Ishikawa (cell line): ENCODE data around the gene PCMTD2.

ENCODE experiments used
- CEBPB ChIP-seq: IDR thresholded peaks from 2 replicates; pipeline ENCODE4 v1.6.1; 2012
- CREB1 ChIP-seq: IDR thresholded peaks from 2 replicates; pipeline ENCODE4 v1.6.1; 2012; ENCODE audit warnings: low read depth
- EGR1 ChIP-seq: IDR thresholded peaks from 2 replicates; pipeline ENCODE4 v1.6.1; 2012
- EP300 ChIP-seq: IDR thresholded peaks from 2 replicates; pipeline ENCODE4 v1.6.1; 2012; ENCODE audit warnings: borderline replicate concordance
- FOXM1 ChIP-seq: IDR thresholded peaks from 2 replicates; pipeline ENCODE4 v1.6.1; 2012; ENCODE audit warnings: low read depth, borderline replicate concordance
- NFIC ChIP-seq: IDR thresholded peaks from 2 replicates; pipeline ENCODE4 v1.6.1; 2012
- RAD21 ChIP-seq: IDR thresholded peaks from 2 replicates; pipeline ENCODE4 v1.6.1; 2012; ENCODE audit warnings: low read depth
- TAF1 ChIP-seq: IDR thresholded peaks from 2 replicates; pipeline ENCODE4 v1.6.1; 2012; ENCODE audit warnings: low read depth, mild to moderate bottlenecking
- TCF12 ChIP-seq: IDR thresholded peaks from 2 replicates; pipeline ENCODE4 v1.6.1; 2012; ENCODE audit warnings: low read depth
- TEAD4 ChIP-seq: IDR thresholded peaks from 2 replicates; pipeline ENCODE4 v1.6.1; 2012
- YY1 ChIP-seq: IDR thresholded peaks from 2 replicates; pipeline ENCODE4 v1.6.1; 2012; ENCODE audit warnings: low read depth
- ZBTB7A ChIP-seq: IDR thresholded peaks from 2 replicates; pipeline ENCODE4 v1.6.1; 2012; ENCODE audit warnings: low read depth
- TF ChIP-seq, protein P1 (sequence below): IDR thresholded peaks from 2 replicates; pipeline ENCODE4 v1.6.1; 2012; ENCODE audit warnings: low read depth, mild to moderate bottlenecking
- TF ChIP-seq, protein P2 (sequence below): IDR thresholded peaks from 2 replicates; pipeline ENCODE4 v1.6.1; 2012
- TF ChIP-seq, protein P3 (sequence below): IDR thresholded peaks from 2 replicates; pipeline ENCODE4 v1.6.1; 2012

The PCMTD2 gene

DNA sequence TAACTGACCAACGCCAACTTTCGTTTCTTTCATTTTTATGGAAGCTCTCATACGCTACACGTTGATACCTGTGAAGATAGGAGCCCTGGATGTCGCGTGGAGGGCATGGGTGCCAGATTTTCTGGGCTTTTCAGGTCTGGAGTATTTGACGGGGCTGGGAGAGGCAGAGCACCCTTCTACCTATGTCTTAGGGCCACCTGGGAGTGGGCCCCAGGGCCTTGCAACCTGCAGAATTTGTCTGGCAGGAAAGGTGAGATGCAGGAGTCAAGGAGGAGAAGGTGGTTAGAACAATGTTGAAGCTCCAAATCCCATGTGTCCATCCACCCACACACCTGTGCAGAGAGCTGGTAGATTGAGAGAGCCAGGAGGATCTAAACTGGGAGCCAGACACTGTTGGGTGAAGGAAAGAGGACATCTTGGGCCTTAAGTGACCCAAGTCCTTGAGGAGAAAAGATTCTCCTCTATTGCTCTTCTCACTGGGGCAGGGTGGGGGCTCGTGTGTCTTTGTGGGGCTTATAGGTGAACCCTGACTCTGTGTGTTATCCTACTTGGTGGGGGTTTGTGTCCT is 27.4 kb upstream of the PCMTD2 start:
- TF ChIP-seq TAF1 = no peak
- TF ChIP-seq, protein P1, sequence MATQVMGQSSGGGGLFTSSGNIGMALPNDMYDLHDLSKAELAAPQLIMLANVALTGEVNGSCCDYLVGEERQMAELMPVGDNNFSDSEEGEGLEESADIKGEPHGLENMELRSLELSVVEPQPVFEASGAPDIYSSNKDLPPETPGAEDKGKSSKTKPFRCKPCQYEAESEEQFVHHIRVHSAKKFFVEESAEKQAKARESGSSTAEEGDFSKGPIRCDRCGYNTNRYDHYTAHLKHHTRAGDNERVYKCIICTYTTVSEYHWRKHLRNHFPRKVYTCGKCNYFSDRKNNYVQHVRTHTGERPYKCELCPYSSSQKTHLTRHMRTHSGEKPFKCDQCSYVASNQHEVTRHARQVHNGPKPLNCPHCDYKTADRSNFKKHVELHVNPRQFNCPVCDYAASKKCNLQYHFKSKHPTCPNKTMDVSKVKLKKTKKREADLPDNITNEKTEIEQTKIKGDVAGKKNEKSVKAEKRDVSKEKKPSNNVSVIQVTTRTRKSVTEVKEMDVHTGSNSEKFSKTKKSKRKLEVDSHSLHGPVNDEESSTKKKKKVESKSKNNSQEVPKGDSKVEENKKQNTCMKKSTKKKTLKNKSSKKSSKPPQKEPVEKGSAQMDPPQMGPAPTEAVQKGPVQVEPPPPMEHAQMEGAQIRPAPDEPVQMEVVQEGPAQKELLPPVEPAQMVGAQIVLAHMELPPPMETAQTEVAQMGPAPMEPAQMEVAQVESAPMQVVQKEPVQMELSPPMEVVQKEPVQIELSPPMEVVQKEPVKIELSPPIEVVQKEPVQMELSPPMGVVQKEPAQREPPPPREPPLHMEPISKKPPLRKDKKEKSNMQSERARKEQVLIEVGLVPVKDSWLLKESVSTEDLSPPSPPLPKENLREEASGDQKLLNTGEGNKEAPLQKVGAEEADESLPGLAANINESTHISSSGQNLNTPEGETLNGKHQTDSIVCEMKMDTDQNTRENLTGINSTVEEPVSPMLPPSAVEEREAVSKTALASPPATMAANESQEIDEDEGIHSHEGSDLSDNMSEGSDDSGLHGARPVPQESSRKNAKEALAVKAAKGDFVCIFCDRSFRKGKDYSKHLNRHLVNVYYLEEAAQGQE = no peak
- no peak for TF ChIP-seq RAD21
- TF ChIP-seq CEBPB = no peak
- TF ChIP-seq TEAD4 = no peak
- TF ChIP-seq, protein P2, sequence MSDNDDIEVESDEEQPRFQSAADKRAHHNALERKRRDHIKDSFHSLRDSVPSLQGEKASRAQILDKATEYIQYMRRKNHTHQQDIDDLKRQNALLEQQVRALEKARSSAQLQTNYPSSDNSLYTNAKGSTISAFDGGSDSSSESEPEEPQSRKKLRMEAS = no peak
- no peak for TF ChIP-seq TCF12
- TF ChIP-seq EP300 = no peak
- TF ChIP-seq CREB1 = no peak
- no peak for TF ChIP-seq YY1

DNA sequence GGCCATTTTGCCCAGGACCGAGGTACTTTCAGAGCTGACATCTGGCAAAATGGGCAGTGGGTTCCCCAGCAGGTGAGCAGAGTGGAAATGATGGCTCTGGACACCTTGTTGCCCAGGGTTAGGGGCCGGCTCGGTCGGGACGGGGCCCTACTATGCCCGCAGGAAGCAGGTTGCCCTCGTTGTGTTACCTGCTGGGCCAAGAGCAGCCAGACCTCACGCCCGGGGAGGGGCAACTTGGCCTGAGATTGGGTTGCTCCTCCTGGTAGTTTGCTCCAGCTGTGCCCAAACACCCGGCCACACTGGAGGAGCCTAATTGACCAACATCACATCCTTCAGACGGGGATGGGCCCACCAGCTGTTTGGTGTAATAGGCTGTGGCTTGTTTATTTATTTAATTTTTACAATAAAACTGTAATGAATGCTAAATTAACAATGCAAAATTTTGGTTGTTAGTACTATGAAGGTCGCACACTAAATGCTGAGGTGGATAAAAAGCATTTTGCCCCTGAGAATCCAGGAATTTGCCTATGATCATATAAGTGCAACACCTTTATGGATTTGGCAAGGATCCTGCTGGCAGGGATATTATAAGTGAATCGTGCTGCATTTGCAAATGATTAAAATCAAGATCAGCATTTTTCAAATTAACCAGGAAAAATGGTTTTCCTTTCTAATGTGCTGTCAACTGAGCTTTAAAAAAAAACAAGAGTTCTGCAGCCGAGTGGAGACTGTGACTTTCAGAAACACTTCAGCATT is 26.6 kb upstream of the PCMTD2 start:
- TF ChIP-seq TAF1 (no peak), NFIC (no peak), RAD21 (no peak), EGR1 (no peak), ZBTB7A (no peak), CEBPB (no peak), TEAD4 (no peak), TCF12 (no peak), YY1 (no peak), CREB1 (no peak)
- TF ChIP-seq, protein P2 = no peak
- TF ChIP-seq, protein P1 = no peak
- TF ChIP-seq, protein P3, sequence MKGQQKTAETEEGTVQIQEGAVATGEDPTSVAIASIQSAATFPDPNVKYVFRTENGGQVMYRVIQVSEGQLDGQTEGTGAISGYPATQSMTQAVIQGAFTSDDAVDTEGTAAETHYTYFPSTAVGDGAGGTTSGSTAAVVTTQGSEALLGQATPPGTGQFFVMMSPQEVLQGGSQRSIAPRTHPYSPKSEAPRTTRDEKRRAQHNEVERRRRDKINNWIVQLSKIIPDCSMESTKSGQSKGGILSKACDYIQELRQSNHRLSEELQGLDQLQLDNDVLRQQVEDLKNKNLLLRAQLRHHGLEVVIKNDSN = no peak

DNA sequence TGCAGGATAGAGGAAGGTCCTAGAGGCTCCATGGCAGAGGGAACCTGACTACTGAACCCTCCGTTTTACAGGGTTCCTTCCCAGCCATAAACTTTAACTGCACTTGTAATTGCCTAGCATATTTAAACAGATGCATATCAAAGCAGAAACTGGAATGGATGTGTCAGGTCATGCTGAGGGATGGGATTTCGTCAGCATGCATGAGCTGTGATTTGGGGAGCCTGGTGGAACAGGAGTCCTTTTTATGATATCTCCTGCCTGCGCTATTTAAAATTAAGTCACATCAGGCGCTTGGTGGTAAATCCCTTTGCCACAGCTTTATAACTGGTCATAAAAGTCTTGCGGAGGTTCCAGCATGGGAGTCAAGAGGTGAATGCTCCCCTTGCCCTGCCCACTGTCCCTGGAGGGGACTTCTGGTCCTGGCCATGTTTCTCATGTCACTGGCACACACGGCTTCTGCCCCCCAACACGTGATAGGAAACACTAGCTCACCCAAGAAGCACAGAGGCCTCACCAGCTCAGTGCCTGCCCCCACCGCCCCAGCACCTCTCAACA is 26.0 kb upstream of the PCMTD2 start:
- no peak for TF ChIP-seq TAF1
- no peak for TF ChIP-seq TEAD4
- no peak for TF ChIP-seq CEBPB
- TF ChIP-seq, protein P3 = no peak
- TF ChIP-seq RAD21 = no peak
- TF ChIP-seq YY1 = no peak
- no peak for TF ChIP-seq TCF12
- TF ChIP-seq EP300 = no peak

DNA sequence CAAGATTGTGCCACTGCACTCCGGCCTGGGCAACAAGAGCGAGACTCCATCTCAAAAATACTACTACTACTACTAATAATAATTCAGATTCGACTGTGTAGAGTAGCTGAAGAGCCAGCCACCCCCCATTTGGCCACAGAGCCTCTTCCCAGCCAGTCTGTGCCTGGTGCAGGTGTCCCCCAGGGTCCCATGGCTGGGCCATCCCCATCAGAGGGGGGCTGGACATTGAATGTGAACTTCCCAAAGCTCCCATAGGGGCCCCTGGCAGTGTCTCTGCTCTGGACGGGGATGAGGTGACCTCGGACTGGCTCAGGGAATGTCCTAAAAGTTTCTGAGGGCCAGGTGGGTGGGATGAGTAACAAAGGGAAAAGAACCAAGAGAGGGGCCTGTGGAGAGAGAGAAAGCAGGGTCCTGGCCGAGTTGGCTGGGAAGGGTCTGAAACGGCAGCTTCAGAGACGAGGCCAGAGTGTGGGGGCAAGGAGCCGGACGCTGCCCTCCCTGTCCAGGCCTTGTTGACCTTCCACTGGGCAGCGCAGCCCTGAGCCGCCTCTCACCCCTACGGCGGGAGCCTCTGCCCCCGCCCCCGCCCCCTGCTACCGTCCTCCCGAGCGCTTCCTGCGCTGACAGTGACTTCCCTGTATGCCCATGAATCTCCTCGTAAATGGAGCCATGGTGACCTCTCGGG is 24.9 kb upstream of the PCMTD2 start:
- TF ChIP-seq, protein P3 = no peak
- no peak for TF ChIP-seq ZBTB7A
- TF ChIP-seq, protein P2 = no peak
- TF ChIP-seq CREB1 = no peak
- TF ChIP-seq YY1 = no peak
- TF ChIP-seq EP300 = no peak
- TF ChIP-seq TCF12 = no peak
- no peak for TF ChIP-seq TAF1
- TF ChIP-seq TEAD4 = no peak
- no peak for TF ChIP-seq NFIC
- TF ChIP-seq CEBPB = no peak
- TF ChIP-seq FOXM1 = no peak
- TF ChIP-seq, protein P1 = no peak
- no peak for TF ChIP-seq EGR1
- TF ChIP-seq RAD21 = no peak
